Right renal cortex interstitium (tissue), 3 donors: ENCODE results near the gene TMEM150A. TPM values are rescaled to one million over a fixed set of nuclear protein-coding genes. Genes with fewer than 3 reads are reported as not detected.
"Not testable (repeated sequence)": the region's sequence is repeated elsewhere in the genome, so short reads cannot be mapped to it uniquely, and the experiment has no call there.

ENCODE experiments used
- DNase-seq, 3 donors: peaks; one replicate each; pipeline ENCODE4 v3.0.0-alpha.2; 2013; ENCODE audit warnings: low read depth in 3 of 3, low spot score in 2 of 3
- polyA plus RNA-seq, 3 donors: library from polyadenylated mRNA; unstranded; fragments of 120-200 nt; gene quantifications; one replicate each; pipeline ENCODE4 v1.2.1, GENCODE V29; 2013; ENCODE audit not compliant: insufficient read length in 3 of 3

The TMEM150A gene
- polyA plus RNA-seq = 10 to 100 TPM; 33.2 to 35.6 (median 33.9) TPM

- DNase-seq = peak in 1 of 3 donors; percentile 85
Observed at GRCh38 chr2:85602476-85603234, at the start of gene TMEM150A. Gene TMEM150A, minus strand, starts transcription at chr2:85602698. Its CDS starts 750 bp downstream, at chr2:85601948.

GRCh38 chr2:85652056-85652455 is 49.6 kb upstream of the TMEM150A start:
- no peak for DNase-seq

DNA sequence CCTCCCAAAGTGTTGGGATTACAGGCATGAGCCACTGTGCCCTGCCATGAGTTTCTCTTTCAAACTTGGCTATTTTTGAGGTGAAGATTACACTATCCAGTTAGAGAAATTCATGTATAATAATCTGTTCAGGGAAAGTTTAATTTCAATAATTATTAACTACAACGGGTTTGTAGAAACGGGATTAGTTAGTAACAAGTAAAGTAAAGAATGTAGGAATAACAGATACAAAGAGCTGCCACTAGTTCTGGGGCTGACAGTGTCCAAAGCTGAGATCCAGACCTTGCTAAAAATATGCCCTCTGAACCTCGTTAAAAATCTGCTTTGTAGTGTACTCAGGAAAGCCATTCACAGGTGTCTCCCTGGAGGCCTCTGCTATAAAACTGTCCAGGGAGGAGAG is 48.6 kb upstream of the TMEM150A start:
- DNase-seq = no peak

DNA sequence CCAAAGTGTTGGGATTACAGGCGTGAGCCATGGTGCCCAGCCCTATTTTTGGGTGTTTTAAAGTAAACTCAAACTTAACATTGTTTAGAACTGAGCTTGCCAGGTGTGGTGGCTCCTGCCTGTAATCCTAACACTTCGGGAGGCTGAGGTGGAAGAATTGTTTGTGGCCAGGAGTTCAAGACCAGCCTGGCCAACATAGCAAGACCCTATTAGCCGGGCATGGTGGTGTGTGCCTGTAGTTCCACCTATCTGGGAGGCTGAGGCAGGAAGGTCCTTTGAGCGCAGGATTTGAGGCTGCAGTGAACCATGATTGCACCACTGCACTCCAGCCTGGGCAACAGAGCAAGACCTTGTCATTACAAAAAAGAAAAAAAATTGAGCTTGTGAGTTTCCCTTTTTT is 48.0 kb upstream of the TMEM150A start:
- DNase-seq = no peak

GRCh38 chr2:85649201-85650190 is 47.0 kb upstream of the TMEM150A start:
- no peak for DNase-seq

DNA sequence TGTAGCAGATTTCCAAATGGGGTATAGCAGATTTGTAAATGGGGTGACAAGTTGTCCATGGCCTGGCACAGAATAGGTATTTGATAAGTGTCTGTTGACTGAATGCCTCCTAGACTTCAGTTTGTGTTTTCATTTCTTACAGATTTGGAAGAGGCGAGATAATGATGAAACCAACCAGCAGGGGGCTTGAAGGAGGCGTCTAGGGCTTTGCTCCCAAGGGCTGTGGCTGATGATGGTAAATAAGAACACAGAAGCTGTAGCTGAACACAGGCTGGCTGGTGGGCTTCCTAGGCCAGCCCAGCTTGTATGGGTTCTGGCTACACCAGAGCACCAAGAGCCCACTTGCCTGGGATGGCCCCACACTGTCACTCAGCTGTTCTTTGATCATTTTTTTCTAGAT is 46.1 kb upstream of the TMEM150A start:
- DNase-seq = no peak

DNA sequence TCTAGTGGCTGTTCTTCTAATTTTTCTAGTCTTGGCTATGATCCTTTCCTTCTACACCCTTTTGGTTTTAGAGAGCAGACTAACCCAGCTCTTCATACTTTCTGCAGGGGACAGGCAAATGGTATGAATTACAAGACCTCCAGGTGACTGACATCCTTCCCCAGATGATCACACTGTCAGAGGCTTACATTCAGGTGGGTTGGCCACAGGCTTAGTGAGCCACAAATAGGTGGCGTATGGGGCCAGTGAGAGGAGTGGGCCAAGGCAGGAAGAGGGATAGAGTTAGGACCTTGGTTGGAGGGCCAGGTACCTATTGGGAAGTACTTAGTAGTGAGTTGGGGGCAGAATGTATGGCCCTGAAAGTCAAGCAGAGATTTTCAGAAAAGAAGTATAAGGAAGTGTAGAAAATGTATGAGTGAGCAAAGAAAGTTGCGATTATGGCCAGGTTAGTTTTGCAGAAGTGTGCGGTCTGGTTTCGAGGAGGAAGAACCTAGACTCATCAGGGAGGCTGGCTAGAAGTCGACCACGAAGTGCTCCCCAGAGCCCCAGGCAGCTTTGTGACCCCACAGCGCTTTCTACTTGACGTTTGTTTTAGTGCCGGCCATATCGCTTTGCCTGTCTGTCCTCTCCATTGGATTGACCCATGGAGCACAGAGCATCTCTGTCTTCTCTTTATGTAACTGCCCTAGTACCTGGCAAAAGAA is 45.5 kb upstream of the TMEM150A start:
- DNase-seq = no peak

DNA sequence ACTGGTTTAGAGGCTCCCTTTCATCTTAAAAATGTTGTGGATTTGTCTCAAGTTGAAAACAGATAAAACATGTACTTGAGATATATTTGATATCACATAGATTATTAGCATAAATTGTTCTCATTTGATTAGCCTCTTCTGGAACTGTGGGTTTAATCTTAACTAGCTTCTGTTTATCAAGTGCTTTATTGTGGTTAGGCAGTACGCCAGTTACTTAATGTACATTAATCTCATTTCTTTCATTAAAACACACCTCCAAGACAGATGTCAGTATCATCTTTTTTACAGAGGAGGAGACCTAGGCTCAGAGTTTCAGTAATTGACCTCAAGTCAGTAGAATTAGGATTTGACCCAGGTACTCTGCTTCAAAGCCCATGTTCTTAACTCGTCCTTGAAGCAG is 43.7 kb upstream of the TMEM150A start:
- no peak for DNase-seq

DNA sequence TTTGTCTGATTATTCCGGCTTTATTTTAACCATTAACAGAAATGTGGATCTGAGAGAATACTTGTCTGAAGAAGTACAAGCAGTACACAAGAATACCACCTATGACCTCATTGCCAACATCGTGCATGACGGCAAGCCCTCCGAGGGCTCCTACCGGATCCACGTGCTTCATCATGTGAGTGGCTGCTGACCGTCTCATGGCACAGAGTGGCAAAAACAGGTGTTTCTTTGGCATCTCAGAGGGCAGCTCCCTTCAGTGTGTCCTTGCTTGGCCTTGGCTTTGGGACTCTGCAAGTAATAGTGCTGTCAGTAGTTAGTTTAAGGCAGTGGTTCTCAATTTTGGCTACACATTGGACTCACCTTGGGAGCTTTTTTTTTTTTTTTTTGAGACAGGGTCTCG is 42.4 kb upstream of the TMEM150A start:
- no peak for DNase-seq

GRCh38 chr2:85642725-85643124 is 40.2 kb upstream of the TMEM150A start:
- DNase-seq = no peak

GRCh38 chr2:85635636-85636035 is 33.1 kb upstream of the TMEM150A start:
- no peak for DNase-seq

- no peak for DNase-seq
Observed at GRCh38 chr2:85635011-85635410, 32.5 kb upstream of the TMEM150A start.

DNA sequence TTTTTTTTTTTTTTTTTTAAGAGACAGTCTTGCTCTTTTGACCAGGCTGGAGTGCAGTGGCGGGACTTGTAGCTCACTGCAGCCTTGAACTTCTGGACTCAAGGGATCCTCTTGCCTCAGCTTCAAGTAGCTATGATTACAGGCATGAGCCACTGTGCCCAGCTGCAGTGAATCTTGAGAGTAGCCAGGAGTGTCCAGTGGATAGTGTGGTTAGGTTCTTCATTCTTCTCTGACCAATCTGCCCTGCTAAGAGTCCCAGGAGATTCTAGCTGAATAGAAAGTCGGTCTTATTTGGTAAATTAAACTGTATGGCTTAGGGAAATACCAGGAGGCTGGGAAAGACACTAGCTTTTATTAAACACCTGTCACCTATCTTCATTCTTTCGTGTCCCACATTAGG is 28.8 kb upstream of the TMEM150A start:
- no peak for DNase-seq

DNA sequence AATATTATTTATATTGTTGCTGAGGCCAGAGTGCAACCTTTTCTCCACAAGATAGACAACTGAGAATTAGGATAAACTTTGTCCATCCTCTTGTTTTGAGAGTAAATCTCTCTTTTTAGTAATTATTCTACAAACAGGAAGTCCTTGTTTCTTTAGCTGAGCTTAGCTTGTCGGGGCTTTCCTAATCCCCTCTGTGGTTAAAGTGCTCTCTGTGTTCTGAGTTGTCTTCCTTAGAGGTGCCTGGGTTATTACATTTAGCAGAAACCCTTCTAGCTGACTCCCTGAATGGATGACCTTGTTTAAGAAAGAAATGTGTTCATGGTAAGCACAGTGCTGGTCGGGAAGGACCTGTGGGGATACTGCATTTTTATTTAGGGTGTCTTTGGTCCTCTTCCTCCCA is 26.2 kb upstream of the TMEM150A start:
- DNase-seq = no peak

DNA sequence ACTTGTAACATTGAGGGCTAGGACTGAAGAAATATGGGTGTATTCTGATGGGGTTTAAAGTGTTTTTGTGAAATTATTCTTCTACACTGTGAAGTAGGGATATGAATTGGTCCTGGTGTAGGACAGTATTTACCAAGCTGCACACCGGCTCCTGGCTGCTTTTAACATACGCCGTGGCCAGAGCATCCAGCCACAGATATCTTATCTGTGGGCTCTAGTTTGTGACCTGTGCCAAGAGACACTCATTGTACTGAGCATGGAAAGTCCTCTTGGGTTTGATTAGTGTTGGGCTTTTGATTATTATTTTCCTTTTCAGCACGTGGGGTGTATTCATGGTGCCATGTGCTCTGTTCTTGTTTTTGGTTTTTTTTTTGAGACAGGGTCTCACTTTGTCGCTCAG is 21.5 kb upstream of the TMEM150A start:
- DNase-seq = no peak

GRCh38 chr2:85621338-85621737 is 18.8 kb upstream of the TMEM150A start:
- DNase-seq = no peak

DNA sequence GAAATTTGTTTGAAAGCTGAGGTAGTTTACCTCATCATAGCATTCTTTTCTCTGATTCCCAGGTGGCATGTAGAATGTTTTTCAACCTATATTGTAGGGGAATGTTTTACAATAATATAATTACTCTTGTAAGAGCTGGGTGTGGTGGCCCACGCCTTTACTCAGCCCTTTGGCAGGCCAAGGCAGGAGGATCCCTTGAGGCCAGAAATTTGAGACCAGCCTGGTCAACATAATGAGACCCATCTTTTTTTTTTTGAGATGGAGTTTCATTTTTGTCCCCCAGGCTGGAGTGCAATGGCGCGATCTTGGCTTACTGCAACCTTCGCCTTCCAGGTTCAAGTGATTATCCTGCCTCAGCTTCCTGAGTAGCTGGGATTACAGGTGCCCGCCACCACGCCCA is 17.1 kb upstream of the TMEM150A start:
- DNase-seq = no peak

- DNase-seq = not testable (repeated sequence)
Observed at GRCh38 chr2:85617723-85618122, 15.2 kb upstream of the TMEM150A start.

DNA sequence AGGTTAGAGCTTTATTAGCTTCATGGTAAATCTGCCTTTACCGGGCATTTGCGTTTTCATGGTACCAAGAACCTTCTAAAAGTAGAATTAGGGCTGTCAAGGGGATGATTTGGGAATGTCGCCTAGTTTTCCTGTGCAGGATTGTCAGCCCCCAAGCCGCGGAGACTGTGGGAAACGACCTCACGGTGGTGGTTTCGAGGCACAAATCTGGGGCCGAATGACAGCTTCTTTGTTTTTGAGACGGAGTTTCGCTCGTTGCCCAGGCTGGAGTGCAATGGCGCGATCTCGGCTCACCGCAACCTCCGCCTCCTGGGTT is 12.9 kb upstream of the TMEM150A start:
- DNase-seq = no peak

GRCh38 chr2:85614757-85615156 is 12.3 kb upstream of the TMEM150A start:
- DNase-seq = not testable (repeated sequence)
